Immature natural killer cell (primary cell): Measurements from ENCODE around the gene LRP3. TPM values are rescaled to one million over a fixed set of nuclear protein-coding genes. Genes with fewer than 3 reads are reported as not detected.
"Not testable (repeated sequence)": the region's sequence is repeated elsewhere in the genome, so short reads cannot be mapped to it uniquely, and the experiment has no call there.

ENCODE experiments used
- DNase-seq, 3 donors: peaks; one replicate each; pipeline ENCODE4 v3.0.0; 2022; ENCODE audit warnings: mixed read lengths in 1 of 3
- H3K27ac Mint-ChIP-seq, 6 donors: one replicate each; pipeline ENCODE4 v1.8.0; 2020; ENCODE audit warnings: mixed read lengths in 6 of 6, mild to moderate bottlenecking in 5 of 6, inconsistent platforms in 4 of 6, moderate library complexity in 3 of 6
- H3K27me3 Mint-ChIP-seq, 3 donors: one replicate each; pipeline ENCODE4 v1.8.0; 2020 to 2021; ENCODE audit warnings: low read depth in 3 of 3, mild to moderate bottlenecking in 3 of 3, mixed read lengths in 3 of 3, moderate library complexity in 3 of 3, inconsistent platforms in 1 of 3
- H3K36me3 Mint-ChIP-seq, 3 donors: one replicate each; pipeline ENCODE4 v1.8.0; 2020; ENCODE audit warnings: mixed read lengths in 3 of 3, inconsistent platforms in 2 of 3, mild to moderate bottlenecking in 2 of 3
- H3K4me1 Mint-ChIP-seq, 2 donors: one replicate each; pipeline ENCODE4 v1.8.0; 2020; ENCODE audit warnings: inconsistent platforms in 2 of 2, mild to moderate bottlenecking in 2 of 2, mixed read lengths in 2 of 2, moderate library complexity in 1 of 2
- H3K4me3 Mint-ChIP-seq, 5 donors: one replicate each; pipeline ENCODE4 v1.8.0; 2020; ENCODE audit warnings: mild to moderate bottlenecking in 5 of 5, mixed read lengths in 5 of 5, inconsistent platforms in 3 of 5, moderate library complexity in 3 of 5
- H3K9me3 Mint-ChIP-seq, 6 donors: one replicate each; pipeline ENCODE4 v1.8.0; 2020; ENCODE audit warnings: mild to moderate bottlenecking in 6 of 6, mixed read lengths in 6 of 6, inconsistent platforms in 4 of 6, moderate library complexity in 3 of 6
- polyA plus RNA-seq, 3 donors: library from polyadenylated mRNA; unstranded; fragments of 300-500 nt; fragmentation: Illumina TruSeq; gene quantifications; one replicate each; pipeline ENCODE4 v1.2.3, GENCODE V29; 2021

Gene LRP3
- polyA plus RNA-seq, 3 donors from 2014 or later, result not detected

DNA sequence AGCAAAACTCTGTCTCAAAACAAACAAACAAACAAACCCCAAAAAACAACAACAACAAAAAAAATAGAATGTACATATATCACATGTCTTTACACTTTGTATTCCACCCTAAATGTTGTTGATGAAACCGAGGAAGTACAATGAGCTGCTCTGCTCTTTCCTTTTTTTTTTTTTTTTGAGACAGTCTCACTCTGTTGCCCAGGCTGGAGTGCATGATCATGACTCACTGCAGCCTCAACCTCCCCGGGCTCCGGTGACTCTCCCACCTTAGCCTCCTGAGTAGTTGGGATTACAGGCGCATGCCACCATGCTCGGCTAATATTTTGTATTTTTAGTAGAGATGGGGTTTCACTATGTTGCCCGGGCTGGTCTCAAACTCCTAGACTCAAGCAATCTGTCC lies 30.6 kb upstream of the LRP3 start:
- Mint-ChIP-seq H3K4me1 (peaks cover 30 to 40% of the 10 kb centered on the region in 2 donors), H3K4me3 (no peak overlapping the region), H3K27me3 (peaks cover 2 to 4% (median 2%) of the 10 kb centered on the region in 3 donors), H3K9me3 (peaks cover 0 to 7% (median 0%) of the 10 kb centered on the region in 6 donors), H3K36me3 (peaks cover 3 to 6% (median 5%) of the 10 kb centered on the region in 3 donors), H3K27ac (no peak overlapping the region)
- no peak for DNase-seq

DNA sequence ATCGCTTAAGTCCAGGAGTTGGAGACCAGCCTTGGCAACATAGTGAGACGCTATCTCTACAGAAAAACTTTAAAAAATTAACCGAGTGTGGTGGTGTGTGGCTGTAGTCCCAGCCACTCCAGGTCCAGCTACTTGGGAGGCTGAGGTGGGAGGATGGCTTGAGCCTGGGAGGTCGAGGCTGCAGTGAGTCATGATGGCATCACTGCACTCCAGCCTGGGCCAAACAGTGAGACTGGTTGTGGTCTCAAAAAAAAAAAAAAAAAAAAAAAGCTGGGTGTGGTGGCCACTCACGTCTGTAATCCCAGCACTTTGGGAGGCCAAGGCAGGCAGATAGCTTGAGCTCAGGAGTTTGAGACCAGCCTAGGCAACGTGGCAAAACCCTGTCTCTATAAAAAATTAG lies 28.1 kb upstream of the LRP3 start:
- not testable (repeated sequence) for DNase-seq, H3K9me3 Mint-ChIP-seq, H3K27me3 Mint-ChIP-seq, H3K27ac Mint-ChIP-seq, H3K36me3 Mint-ChIP-seq, H3K4me3 Mint-ChIP-seq
- H3K4me1 Mint-ChIP-seq, result peaks cover 16 to 23% of the 10 kb centered on the region in 2 donors

DNA sequence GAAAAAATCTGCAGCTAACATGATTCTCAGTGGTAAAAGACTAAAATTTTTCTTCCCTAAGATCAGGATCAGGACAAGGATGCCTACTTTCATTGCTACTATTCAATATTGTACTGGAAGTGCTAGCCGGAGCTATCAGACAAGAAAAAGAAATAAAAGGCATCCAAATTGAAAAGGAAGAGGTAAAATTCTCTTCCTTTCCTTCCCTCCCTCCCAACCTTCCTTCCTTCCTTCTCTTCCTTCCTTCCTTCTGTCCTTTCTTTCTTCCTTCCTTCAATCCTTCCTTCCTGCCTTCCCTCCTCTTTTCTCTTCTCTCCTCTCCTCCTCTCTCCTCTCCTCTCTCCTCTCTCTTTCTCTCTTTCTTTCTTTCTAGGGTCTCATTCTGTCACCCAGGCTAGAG lies 26.7 kb upstream of the LRP3 start:
- no peak for DNase-seq
- Mint-ChIP-seq H3K36me3 (peaks cover 5 to 10% (median 6%) of the 10 kb centered on the region in 3 donors), H3K27me3 (peaks cover 0 to 2% (median 0%) of the 10 kb centered on the region in 3 donors), H3K4me1 (peaks cover 17 to 23% of the 10 kb centered on the region in 2 donors), H3K4me3 (no peak overlapping the region), H3K27ac (no peak overlapping the region), H3K9me3 (peaks cover 0 to 7% (median 0%) of the 10 kb centered on the region in 6 donors)

DNA sequence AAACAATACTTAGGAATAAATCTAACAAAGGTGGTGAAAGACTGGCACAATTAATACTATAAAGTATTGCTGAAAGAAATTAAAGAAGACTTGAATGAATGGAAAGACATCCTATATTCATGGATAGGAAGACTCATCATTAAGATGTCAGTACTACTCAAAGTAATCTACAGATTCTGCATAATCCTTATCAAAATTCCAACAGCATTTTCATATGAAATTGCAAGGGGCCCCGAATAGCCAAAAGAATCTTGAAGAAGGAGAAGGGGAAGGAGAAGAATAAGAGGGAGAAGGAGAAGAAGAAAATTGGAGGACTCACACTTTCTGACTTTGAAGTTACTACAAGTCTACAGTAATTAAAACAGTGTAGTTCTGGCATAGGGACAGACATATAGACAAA lies 25.6 kb upstream of the LRP3 start:
- peaks cover 5 to 10% (median 6%) of the 10 kb centered on the region in 3 donors for H3K36me3 Mint-ChIP-seq
- H3K4me3 Mint-ChIP-seq, result no peak overlapping the region
- H3K9me3 Mint-ChIP-seq, result peaks cover 0 to 7% (median 0%) of the 10 kb centered on the region in 6 donors
- peak overlapping the region in 1 of 6 donors; percentile 57 for H3K27ac Mint-ChIP-seq
- DNase-seq, result no peak
- peaks cover 22 to 27% of the 10 kb centered on the region in 2 donors for H3K4me1 Mint-ChIP-seq
- peaks cover 0 to 2% (median 0%) of the 10 kb centered on the region in 3 donors for H3K27me3 Mint-ChIP-seq

- peaks cover 3 to 8% (median 3%) of the 10 kb centered on the region in 3 donors for H3K27me3 Mint-ChIP-seq
- no peak for DNase-seq
- peaks cover 5 to 10% (median 6%) of the 10 kb centered on the region in 3 donors for H3K36me3 Mint-ChIP-seq
- H3K4me3 Mint-ChIP-seq, result no peak overlapping the region
- no peak overlapping the region for H3K27ac Mint-ChIP-seq
- peaks cover 0 to 7% (median 0%) of the 10 kb centered on the region in 6 donors for H3K9me3 Mint-ChIP-seq
- H3K4me1 Mint-ChIP-seq, result peaks cover 37 to 41% of the 10 kb centered on the region in 2 donors
Observed at GRCh38 chr19:33171222-33171795, 22.8 kb upstream of the LRP3 start.

GRCh38 chr19:33171916-33172359 lies 22.2 kb upstream of the LRP3 start:
- Mint-ChIP-seq H3K9me3 (peaks cover 0 to 7% (median 3%) of the 10 kb centered on the region in 6 donors), H3K27ac (no peak overlapping the region), H3K4me1 (peaks cover 40 to 46% of the 10 kb centered on the region in 2 donors), H3K27me3 (peaks cover 7 to 12% (median 8%) of the 10 kb centered on the region in 3 donors), H3K4me3 (no peak overlapping the region), H3K36me3 (peaks cover 5 to 10% (median 6%) of the 10 kb centered on the region in 3 donors)
- DNase-seq, result no peak

GRCh38 chr19:33174186-33174585 lies 19.9 kb upstream of the LRP3 start:
- Mint-ChIP-seq H3K4me1 (peaks cover 48 to 52% of the 10 kb centered on the region in 2 donors), H3K4me3 (peak overlapping the region in 1 of 5 donors; percentile 53)

GRCh38 chr19:33175156-33175782 lies 18.9 kb upstream of the LRP3 start:
- H3K4me1 Mint-ChIP-seq, result peaks cover 48 to 59% of the 10 kb centered on the region in 2 donors
- H3K4me3 Mint-ChIP-seq, result peak overlapping the region; percentile 92 to 99 (median 99)
- peaks cover 0 to 4% (median 2%) of the 10 kb centered on the region in 6 donors for H3K9me3 Mint-ChIP-seq
- peak overlapping the region; percentile 96 to 99 (median 99) for H3K27ac Mint-ChIP-seq
- H3K36me3 Mint-ChIP-seq, result no peaks in the 10 kb centered on the region
- peaks cover 12 to 21% (median 15%) of the 10 kb centered on the region in 3 donors for H3K27me3 Mint-ChIP-seq
- no peak for DNase-seq

More at GRCh38 chr19:33174186-33174585, 19.9 kb upstream of the LRP3 start:
- peaks cover 12 to 21% (median 15%) of the 10 kb centered on the region in 3 donors for H3K27me3 Mint-ChIP-seq
- H3K27ac Mint-ChIP-seq, result no peak overlapping the region
- H3K36me3 Mint-ChIP-seq, result peaks cover 0 to under 1% (median 0%) of the 10 kb centered on the region in 3 donors
- no peak for DNase-seq
- peaks cover 0 to 4% (median 2%) of the 10 kb centered on the region in 6 donors for H3K9me3 Mint-ChIP-seq

DNA sequence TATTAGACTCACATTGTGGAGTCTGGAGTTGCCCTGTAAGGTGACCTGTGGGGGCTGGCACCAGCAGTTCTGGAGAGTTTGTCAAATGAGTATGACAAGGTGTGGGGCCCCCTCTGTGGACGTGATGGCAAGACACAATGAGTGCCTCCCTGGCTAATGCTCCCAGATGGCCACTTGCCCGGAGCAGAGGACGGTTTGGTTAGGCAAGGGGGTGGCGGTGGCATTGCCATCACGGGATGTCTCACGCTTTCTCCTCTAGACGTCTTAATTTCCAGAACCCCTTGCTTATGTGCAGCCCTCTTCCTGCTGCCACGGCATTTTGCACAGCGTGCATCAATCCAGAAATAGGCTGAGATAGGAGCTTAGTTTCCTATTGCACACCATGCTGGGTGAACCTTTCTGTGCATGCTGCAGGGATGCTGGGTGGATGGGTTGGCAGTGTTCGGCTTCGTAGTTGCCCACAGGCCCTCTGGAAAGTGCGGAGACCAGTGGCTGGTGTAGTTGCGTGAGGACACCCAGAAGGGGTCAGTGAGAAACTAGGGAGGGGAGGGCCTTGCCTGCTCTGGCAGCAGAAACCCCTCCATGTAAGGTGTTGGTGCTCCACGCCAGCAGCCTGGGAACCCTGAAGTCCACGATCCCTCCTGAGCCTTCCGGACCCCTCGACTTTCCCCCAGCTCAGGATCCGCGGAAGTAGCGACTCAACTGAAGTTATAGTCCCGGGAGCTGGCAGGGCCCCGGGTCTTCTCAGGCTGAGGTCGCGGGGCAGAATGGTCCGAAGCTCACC lies 18.1 kb upstream of the LRP3 start:
- Mint-ChIP-seq H3K27me3 (peaks cover 12 to 21% (median 15%) of the 10 kb centered on the region in 3 donors), H3K4me3 (peak overlapping the region; percentile 92 to 99 (median 99)), H3K27ac (peak overlapping the region; percentile 96 to 99 (median 99)), H3K9me3 (peaks cover 0 to 4% (median 2%) of the 10 kb centered on the region in 6 donors), H3K36me3 (no peaks in the 10 kb centered on the region), H3K4me1 (peaks cover 46 to 59% of the 10 kb centered on the region in 2 donors)
- DNase-seq, result no peak

DNA sequence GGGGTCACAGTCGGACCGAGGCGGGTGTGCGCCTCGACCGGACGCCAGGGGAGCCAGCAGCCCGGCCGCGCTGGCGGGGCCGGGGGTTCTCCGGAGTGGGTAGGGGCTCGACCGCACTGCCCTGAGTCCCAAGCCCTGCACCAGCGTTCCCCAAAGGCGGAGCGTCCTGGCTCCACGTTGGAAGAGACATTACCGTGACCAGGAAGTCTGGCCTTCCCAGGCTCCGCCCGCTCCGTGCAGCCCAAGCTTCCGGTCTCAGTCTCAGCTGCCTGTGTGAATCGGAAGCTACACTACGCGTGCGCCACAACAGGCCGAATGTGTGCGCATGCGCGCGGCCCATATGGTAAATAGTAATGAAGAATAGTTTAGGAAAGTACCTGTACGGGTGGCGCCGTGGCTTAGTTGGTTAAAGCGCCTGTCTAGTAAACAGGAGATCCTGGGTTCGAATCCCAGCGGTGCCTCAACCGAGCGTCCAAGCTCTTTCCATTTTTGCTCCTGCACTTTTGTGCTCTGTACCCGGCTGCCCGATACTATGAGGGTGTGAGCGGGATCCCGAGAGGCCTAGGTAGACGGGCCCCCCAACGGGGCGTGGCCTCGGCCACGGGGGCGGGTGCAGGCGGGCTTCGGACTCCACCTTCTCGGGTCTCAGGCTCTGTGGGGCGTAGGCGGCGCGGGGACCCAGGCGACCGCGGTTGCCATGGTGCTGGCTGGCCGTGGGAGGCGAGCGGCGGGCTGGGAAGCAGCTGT lies 17.3 kb upstream of the LRP3 start:
- peaks cover 0 to 4% (median 2%) of the 10 kb centered on the region in 6 donors for H3K9me3 Mint-ChIP-seq
- H3K4me1 Mint-ChIP-seq, result peaks cover 43 to 53% of the 10 kb centered on the region in 2 donors
- H3K27ac Mint-ChIP-seq, result peak overlapping the region; percentile 96 to 99 (median 99)
- peaks cover 12 to 21% (median 15%) of the 10 kb centered on the region in 3 donors for H3K27me3 Mint-ChIP-seq
- peak overlapping the region; percentile 92 to 99 (median 99) for H3K4me3 Mint-ChIP-seq
- no peaks in the 10 kb centered on the region for H3K36me3 Mint-ChIP-seq
- DNase-seq, result peak; percentile 99

- peaks cover 37 to 46% of the 10 kb centered on the region in 2 donors for H3K4me1 Mint-ChIP-seq
- no peak for DNase-seq
- H3K36me3 Mint-ChIP-seq, result no peaks in the 10 kb centered on the region
Observed at GRCh38 chr19:33177417-33177979, 16.6 kb upstream of the LRP3 start.

GRCh38 chr19:33186431-33187182 lies 7.5 kb upstream of the LRP3 start:
- no peak for DNase-seq
- peaks cover 0 to 9% (median 0%) of the 10 kb centered on the region in 3 donors for H3K27me3 Mint-ChIP-seq
- H3K36me3 Mint-ChIP-seq, result no peaks in the 10 kb centered on the region
- H3K4me3 Mint-ChIP-seq, result peak overlapping the region in 3 of 5 donors; percentile 38 to 46 (median 44)
- H3K4me1 Mint-ChIP-seq, result peaks cover 12 to 16% of the 10 kb centered on the region in 2 donors
- no peaks in the 10 kb centered on the region for H3K9me3 Mint-ChIP-seq
- no peak overlapping the region for H3K27ac Mint-ChIP-seq

More at GRCh38 chr19:33177417-33177979, 16.6 kb upstream of the LRP3 start:
- peaks cover 0 to 4% (median 2%) of the 10 kb centered on the region in 6 donors for H3K9me3 Mint-ChIP-seq
- peak overlapping the region; percentile 96 to 99 (median 99) for H3K27ac Mint-ChIP-seq
- peaks cover 12 to 21% (median 15%) of the 10 kb centered on the region in 3 donors for H3K27me3 Mint-ChIP-seq
- H3K4me3 Mint-ChIP-seq, result peak overlapping the region; percentile 92 to 99 (median 99)
